HG02973 (cell line): ENCODE measurements around the gene ELMO3.

Source experiments
- ATAC-seq: cut with Tn5 transposase; IDR thresholded peaks from one replicate; pipeline ENCODE4 v1.9.1; 2021; ENCODE audit warnings: moderate library complexity; ENCODE audit not compliant: unreplicated experiment

Gene ELMO3

DNA sequence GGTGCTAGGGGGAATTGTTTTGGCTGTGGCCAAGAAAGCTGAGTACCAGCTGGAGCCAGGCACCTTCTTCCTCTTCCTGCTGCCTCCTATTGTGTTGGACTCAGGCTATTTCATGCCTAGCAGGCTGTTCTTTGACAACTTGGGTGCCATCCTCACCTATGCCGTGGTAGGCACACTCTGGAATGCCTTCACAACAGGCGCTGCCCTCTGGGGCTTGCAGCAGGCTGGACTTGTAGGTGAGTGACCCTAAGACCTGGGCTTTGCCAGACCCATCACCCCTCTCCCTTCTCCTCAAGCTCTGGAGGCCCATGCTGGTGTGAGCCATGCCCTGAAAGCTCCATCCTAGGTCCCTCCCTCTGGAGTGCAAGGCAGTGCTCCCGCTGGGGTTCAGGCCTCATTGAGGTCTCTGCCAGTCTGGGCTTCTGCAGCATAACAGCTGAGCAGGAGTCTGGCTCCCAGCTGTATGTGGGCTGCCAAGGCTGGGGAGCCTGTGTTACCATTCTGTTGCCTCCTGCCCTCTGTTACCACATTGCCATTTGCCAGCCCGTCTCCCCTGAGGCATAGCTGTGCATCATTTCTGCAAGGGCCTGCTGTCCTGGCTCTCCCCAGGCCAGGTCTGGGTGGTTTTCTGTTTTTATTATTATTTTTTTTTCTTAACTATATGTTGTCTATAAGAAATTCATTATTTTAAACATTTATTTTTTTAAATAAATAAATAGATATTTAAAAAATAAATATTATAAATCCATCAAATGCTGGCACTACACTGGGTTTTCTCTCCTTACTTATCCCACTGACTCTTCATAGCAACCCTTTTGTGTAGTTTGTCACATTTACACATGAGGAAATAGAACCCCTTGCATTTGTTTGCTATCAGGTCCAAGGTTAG is 53.9 kb downstream of the ELMO3 start:
- ATAC-seq: no peak
